ENCODE results near the gene PRKCH. TPM values are rescaled to one million over a fixed set of nuclear protein-coding genes. Genes with fewer than 3 reads are reported as not detected.

Gene PRKCH
- total and polyA plus RNA-seq, 7 donors: 4.2 to 19.9 (median 10.0) TPM

DNA sequence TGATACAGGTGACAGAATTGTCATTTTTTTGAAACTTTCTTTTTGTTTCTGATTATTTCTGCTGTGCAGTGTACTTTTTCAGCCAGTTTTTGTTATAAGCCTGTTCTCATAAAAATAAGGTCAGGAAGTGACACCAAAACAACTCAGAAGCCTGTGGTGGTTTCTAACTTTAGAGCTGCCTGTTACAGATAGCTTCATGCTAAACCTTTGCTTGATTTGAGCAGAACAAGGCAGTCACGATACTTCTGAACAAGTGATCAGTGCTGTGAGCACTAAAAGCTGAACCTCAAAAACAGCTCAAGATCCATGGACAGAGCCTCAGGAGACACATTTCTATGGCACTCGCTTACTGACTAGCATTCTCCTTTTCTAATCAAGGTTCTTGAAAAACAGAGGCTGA is 82.0 kb downstream of the PRKCH start:
- H3K27ac ChIP-seq: no peak overlapping the region
- intact Hi-C loops (cut with DNase I): no loop called here
- no peaks in the 10 kb centered on the region for H3K4me1 ChIP-seq
- no peaks in the 10 kb centered on the region for H3K36me3 ChIP-seq
- TF ChIP-seq POLR2A (IDR thresholded peaks at IDR 0.05): no peak
- no peak for TF ChIP-seq POLR2AphosphoS5 (IDR thresholded peaks at IDR 0.05)
- no peak for TF ChIP-seq EP300 (IDR thresholded peaks at IDR 0.05)
- TF ChIP-seq, protein P1, sequence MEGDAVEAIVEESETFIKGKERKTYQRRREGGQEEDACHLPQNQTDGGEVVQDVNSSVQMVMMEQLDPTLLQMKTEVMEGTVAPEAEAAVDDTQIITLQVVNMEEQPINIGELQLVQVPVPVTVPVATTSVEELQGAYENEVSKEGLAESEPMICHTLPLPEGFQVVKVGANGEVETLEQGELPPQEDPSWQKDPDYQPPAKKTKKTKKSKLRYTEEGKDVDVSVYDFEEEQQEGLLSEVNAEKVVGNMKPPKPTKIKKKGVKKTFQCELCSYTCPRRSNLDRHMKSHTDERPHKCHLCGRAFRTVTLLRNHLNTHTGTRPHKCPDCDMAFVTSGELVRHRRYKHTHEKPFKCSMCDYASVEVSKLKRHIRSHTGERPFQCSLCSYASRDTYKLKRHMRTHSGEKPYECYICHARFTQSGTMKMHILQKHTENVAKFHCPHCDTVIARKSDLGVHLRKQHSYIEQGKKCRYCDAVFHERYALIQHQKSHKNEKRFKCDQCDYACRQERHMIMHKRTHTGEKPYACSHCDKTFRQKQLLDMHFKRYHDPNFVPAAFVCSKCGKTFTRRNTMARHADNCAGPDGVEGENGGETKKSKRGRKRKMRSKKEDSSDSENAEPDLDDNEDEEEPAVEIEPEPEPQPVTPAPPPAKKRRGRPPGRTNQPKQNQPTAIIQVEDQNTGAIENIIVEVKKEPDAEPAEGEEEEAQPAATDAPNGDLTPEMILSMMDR (IDR thresholded peaks at IDR 0.05): no peak
- H3K27me3 ChIP-seq: no peaks in the 10 kb centered on the region
- WGBS, 2 donors: 53 to 77% methylated on average over 2 of the region's 2 CpGs
- DNase-seq: no peak
- no peak overlapping the region for H3K4me3 ChIP-seq
- H3K9me3 ChIP-seq: no peaks in the 10 kb centered on the region

DNA sequence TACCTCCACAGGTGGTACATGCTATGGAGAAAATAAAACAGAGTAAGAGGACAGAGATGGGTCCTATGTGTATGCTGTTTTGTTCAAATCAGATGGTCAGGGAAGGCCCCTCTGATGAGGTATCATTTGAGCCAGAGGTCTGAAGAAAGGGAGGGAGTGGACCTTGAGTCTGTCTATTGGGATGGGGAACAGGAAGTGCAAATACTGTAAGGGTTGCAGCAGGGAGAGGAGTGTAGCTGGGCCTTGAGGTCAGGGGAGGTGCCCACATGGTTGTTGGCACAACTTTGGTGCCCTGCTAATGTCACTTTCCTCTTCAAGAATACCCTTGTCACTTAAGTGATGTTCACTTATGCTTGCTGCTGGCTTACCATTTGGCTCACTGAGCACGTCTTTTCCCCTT is 83.3 kb downstream of the PRKCH start:
- DNase-seq: no peak
- Histone ChIP-seq H3K4me3 (no peak overlapping the region), H3K4me1 (no peaks in the 10 kb centered on the region), H3K27me3 (no peaks in the 10 kb centered on the region), H3K9me3 (no peaks in the 10 kb centered on the region), H3K36me3 (no peaks in the 10 kb centered on the region), H3K27ac (no peak overlapping the region)
- 83 to 87% methylated on average over 1 of the region's 1 CpG for WGBS, 2 donors
- intact Hi-C loops (cut with DNase I): no loop called here
- TF ChIP-seq, protein P1 (IDR thresholded peaks at IDR 0.05): no peak
- TF ChIP-seq POLR2A (IDR thresholded peaks at IDR 0.05) (no peak), POLR2AphosphoS5 (IDR thresholded peaks at IDR 0.05) (no peak), EP300 (IDR thresholded peaks at IDR 0.05) (no peak)

GRCh38 chr14:61406198-61406597 is 84.8 kb downstream of the PRKCH start:
- Histone ChIP-seq H3K4me1 (no peaks in the 10 kb centered on the region), H3K36me3 (no peaks in the 10 kb centered on the region), H3K9me3 (no peaks in the 10 kb centered on the region), H3K4me3 (no peak overlapping the region), H3K27ac (no peak overlapping the region), H3K27me3 (no peaks in the 10 kb centered on the region)
- intact Hi-C loops (cut with DNase I): no loop called here
- WGBS, 2 donors: 49 to 71% methylated on average over 4 of the region's 4 CpGs
- no peak for DNase-seq
- TF ChIP-seq POLR2A (IDR thresholded peaks at IDR 0.05) (no peak), POLR2AphosphoS5 (IDR thresholded peaks at IDR 0.05) (no peak)
- TF ChIP-seq, protein P1 (IDR thresholded peaks at IDR 0.05): no peak

DNA sequence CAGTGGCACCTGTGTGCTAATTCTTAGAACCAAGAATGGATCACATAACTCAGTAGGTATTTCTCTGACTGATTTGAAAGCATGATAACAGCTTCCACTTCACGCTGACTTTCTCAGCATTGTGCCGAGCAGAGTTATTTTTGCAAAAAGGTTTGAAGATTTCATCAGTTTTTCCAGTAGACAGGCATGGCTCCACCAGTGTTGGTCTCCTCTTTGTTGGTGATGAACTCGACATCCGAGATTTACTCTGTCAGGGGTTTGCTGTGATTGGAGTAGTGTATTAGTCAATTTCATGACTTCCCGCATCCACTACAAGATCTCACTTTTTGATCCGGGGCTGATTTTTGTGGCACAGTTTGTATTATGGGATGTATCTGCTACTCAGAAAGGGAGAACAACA is 85.3 kb downstream of the PRKCH start:
- Histone ChIP-seq H3K36me3 (no peaks in the 10 kb centered on the region), H3K27ac (no peak overlapping the region), H3K9me3 (no peaks in the 10 kb centered on the region), H3K27me3 (no peaks in the 10 kb centered on the region), H3K4me1 (no peaks in the 10 kb centered on the region), H3K4me3 (no peak overlapping the region)
- 49 to 58% methylated on average over 6 of the region's 6 CpGs for WGBS, 2 donors
- no peak for TF ChIP-seq POLR2AphosphoS5 (IDR thresholded peaks at IDR 0.05)
- DNase-seq: no peak
- intact Hi-C loops (cut with DNase I): no loop called here

GRCh38 chr14:61408498-61408897 is 87.1 kb downstream of the PRKCH start:
- no peak overlapping the region for H3K27ac ChIP-seq
- H3K4me3 ChIP-seq: no peak overlapping the region
- H3K4me1 ChIP-seq: no peaks in the 10 kb centered on the region
- TF ChIP-seq POLR2AphosphoS5 (IDR thresholded peaks at IDR 0.05) (no peak), POLR2A (IDR thresholded peaks at IDR 0.05) (no peak), EP300 (IDR thresholded peaks at IDR 0.05) (no peak)
- TF ChIP-seq, protein P1 (IDR thresholded peaks at IDR 0.05): no peak
- WGBS, 2 donors: 93 to 95% methylated on average over 6 of the region's 6 CpGs
- H3K36me3 ChIP-seq: no peaks in the 10 kb centered on the region
- no peak for DNase-seq
- intact Hi-C loops (cut with DNase I): no loop called here
- H3K9me3 ChIP-seq: no peaks in the 10 kb centered on the region
- no peaks in the 10 kb centered on the region for H3K27me3 ChIP-seq

All from sigmoid colon (tissue), 7 donors.